Prostate gland (tissue), 2 donors: ENCODE results near the gene ATP6V0B.

ENCODE experiments used
- POLR2A ChIP-seq: fragments of 450-650 bp; IDR thresholded peaks from one replicate; pipeline ENCODE4 v1.6.1; 2016; ENCODE audit warnings: antibody characterized with exemption, mild to moderate bottlenecking
- POLR2AphosphoS5 ChIP-seq: sonication (generic); formaldehyde crosslinking; IDR thresholded peaks from one replicate; pipeline ENCODE4 v1.6.1; 2017; ENCODE audit warnings: antibody characterized with exemption
- TF ChIP-seq, protein P1 (sequence below), 4 experiments: fragments of 200-600 bp in 2 of 4; fragments of 450-650 bp in 2 of 4; sonication (generic) in 2 of 4; IDR thresholded peaks; 1 replicate in 3 of 4; 2 replicates in 1 of 4; pipeline ENCODE4 v1.5.1; 2016 to 2019; ENCODE audit warnings: antibody characterized with exemption in 4 of 4, mild to moderate bottlenecking in 2 of 4, moderate library complexity in 2 of 4

DNA sequence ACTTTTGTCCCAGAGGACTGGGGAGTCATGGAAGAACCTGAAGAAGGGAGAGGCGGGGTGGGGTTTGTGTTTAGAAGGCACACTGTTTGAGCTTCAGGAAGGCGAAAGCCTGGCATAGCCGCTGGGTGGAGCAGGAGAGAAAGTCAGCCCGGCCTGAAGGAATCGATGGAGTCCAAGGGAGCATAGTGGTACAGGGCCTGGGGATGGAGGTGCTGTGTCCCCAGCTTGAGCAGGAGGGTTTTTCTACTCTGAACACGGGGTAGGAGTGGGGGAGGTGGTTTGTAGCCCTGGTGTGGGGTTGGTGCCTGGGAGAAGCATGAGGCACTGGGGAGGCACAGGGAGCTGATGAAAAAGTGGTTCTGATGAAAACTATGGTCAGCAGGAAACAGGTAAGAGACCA, 12.0 kb downstream of the ATP6V0B start:
- TF ChIP-seq, protein P1, sequence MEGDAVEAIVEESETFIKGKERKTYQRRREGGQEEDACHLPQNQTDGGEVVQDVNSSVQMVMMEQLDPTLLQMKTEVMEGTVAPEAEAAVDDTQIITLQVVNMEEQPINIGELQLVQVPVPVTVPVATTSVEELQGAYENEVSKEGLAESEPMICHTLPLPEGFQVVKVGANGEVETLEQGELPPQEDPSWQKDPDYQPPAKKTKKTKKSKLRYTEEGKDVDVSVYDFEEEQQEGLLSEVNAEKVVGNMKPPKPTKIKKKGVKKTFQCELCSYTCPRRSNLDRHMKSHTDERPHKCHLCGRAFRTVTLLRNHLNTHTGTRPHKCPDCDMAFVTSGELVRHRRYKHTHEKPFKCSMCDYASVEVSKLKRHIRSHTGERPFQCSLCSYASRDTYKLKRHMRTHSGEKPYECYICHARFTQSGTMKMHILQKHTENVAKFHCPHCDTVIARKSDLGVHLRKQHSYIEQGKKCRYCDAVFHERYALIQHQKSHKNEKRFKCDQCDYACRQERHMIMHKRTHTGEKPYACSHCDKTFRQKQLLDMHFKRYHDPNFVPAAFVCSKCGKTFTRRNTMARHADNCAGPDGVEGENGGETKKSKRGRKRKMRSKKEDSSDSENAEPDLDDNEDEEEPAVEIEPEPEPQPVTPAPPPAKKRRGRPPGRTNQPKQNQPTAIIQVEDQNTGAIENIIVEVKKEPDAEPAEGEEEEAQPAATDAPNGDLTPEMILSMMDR (IDR thresholded peaks at IDR 0.05), result no peak
- TF ChIP-seq POLR2A (no peak), POLR2AphosphoS5 (no peak)
